A673 (cell line): ENCODE measurements around the gene SEC31A.

ENCODE experiments used
- EZH2 ChIP-seq: fragments of 200-600 bp; sonication (generic); IDR thresholded peaks from 2 replicates; pipeline ENCODE4 v1.6.1; 2017; ENCODE audit warnings: borderline replicate concordance, low read depth, mild to moderate bottlenecking, mixed read lengths, antibody characterized with exemption, low read length; ENCODE audit not compliant: poor library complexity, severe bottlenecking
- TF ChIP-seq, protein P1 (sequence below): fragments of 300-800, 200-600 bp; sonication (generic); conservative IDR thresholded peaks from 2 replicates; pipeline ENCODE4 v1.5.1; 2017; ENCODE audit warnings: low read depth, mild to moderate bottlenecking, antibody characterized with exemption, low read length, moderate library complexity, mixed read lengths

DNA sequence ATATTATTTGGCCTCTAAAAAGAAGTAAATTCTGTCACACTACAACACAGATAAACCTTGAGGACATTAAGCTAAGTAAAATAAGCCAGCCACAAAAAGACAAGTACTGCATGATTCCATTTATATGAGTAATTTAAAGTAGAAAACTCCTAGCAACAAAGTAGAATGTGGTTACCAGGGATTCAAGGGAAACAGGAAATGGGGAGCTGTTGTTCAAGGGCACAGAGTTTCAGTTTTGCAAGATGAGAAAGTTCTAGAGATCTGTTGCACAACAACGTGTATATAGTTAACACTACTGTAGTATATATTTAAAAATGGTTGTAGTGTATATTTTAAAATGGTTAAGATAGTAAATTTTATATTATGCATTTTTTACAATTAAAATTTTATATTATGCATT, 25.4 kb downstream of the SEC31A start:
- no peak for TF ChIP-seq EZH2
- TF ChIP-seq, protein P1, sequence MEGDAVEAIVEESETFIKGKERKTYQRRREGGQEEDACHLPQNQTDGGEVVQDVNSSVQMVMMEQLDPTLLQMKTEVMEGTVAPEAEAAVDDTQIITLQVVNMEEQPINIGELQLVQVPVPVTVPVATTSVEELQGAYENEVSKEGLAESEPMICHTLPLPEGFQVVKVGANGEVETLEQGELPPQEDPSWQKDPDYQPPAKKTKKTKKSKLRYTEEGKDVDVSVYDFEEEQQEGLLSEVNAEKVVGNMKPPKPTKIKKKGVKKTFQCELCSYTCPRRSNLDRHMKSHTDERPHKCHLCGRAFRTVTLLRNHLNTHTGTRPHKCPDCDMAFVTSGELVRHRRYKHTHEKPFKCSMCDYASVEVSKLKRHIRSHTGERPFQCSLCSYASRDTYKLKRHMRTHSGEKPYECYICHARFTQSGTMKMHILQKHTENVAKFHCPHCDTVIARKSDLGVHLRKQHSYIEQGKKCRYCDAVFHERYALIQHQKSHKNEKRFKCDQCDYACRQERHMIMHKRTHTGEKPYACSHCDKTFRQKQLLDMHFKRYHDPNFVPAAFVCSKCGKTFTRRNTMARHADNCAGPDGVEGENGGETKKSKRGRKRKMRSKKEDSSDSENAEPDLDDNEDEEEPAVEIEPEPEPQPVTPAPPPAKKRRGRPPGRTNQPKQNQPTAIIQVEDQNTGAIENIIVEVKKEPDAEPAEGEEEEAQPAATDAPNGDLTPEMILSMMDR: no peak
